ENCODE data around the gene HCFC1R1.

DNA sequence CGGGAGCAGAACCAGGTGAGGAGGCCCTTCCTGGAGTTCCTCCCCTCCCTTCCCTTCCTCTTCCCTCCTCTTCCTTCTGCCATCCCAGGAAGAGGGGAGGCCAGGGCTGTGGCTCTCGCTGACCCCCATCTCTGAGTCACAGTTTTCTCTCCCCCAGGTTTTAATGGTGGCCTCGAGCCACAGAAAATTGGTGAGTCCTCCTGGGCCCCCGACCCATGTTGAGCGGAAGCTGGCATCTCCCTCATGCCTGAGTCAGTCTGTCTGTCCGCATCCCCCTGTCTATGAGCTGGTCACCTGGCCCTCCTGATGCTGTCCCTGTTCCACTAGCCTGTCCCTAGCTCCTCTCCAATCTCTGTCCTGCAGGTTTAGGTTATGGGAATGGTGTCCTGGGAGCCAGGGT lies 23.8 kb downstream of the HCFC1R1 start:
- TF ChIP-seq, protein P1, sequence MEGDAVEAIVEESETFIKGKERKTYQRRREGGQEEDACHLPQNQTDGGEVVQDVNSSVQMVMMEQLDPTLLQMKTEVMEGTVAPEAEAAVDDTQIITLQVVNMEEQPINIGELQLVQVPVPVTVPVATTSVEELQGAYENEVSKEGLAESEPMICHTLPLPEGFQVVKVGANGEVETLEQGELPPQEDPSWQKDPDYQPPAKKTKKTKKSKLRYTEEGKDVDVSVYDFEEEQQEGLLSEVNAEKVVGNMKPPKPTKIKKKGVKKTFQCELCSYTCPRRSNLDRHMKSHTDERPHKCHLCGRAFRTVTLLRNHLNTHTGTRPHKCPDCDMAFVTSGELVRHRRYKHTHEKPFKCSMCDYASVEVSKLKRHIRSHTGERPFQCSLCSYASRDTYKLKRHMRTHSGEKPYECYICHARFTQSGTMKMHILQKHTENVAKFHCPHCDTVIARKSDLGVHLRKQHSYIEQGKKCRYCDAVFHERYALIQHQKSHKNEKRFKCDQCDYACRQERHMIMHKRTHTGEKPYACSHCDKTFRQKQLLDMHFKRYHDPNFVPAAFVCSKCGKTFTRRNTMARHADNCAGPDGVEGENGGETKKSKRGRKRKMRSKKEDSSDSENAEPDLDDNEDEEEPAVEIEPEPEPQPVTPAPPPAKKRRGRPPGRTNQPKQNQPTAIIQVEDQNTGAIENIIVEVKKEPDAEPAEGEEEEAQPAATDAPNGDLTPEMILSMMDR (IDR thresholded peaks at IDR 0.05): no peak
- no peak for TF ChIP-seq POLR2A (IDR thresholded peaks at IDR 0.05)
